CD4-positive, alpha-beta T cell treated with Interleukin-2 at 100 ng/mL for 4 hours (primary cell): ENCODE results near the gene TCERG1L.

Source experiments
- DNase-seq: peaks from one replicate; pipeline ENCODE4 v3.0.0-alpha.2; 2020; ENCODE audit warnings: low spot score

The TCERG1L gene

GRCh38 chr10:131065673-131066305, 245.7 kb downstream of the TCERG1L start:
- no peak for DNase-seq

DNA sequence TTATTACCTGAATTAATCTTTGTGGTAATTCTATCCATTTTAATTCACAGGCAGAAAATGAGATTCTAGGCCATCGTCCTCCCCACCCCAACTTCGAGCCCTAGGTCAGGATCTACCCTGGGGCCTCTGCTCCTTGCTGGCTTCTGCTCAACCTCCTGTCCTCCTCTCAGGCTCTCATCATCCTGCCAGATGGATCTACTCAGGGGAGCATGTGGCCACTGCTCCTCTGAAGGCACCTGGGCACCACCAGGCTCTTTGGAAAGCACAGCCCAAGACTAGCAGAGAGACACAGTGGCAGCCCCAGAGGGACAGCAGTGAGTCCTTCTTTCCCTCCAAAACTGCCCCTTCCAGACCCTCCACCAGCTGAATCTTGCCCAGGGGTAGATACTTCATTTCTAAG, 248.2 kb downstream of the TCERG1L start:
- no peak for DNase-seq

- DNase-seq, result no peak
Measured at GRCh38 chr10:131062621-131063260, 248.8 kb downstream of the TCERG1L start.

GRCh38 chr10:131061216-131061615, 250.3 kb downstream of the TCERG1L start:
- DNase-seq, result no peak

DNA sequence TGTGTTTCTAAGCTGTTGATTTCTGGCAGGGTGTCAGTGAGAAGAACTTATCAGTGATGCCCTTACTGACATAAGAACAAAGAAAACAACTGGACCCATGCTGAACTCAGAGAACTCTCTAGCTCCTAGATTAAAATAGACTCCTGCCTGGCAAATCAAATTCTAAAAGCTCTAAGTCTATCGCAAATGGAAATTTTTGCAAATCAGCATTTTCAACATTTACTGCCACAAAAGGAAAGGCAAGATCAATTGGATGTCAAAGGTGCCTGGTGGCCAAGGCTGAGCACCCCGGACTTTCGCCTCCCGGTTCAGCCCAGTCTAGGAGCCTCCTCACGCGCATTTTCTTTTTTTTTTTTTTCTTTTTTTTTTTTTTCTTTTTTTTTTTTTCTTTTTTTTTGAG, 251.6 kb downstream of the TCERG1L start:
- DNase-seq, result no peak

DNA sequence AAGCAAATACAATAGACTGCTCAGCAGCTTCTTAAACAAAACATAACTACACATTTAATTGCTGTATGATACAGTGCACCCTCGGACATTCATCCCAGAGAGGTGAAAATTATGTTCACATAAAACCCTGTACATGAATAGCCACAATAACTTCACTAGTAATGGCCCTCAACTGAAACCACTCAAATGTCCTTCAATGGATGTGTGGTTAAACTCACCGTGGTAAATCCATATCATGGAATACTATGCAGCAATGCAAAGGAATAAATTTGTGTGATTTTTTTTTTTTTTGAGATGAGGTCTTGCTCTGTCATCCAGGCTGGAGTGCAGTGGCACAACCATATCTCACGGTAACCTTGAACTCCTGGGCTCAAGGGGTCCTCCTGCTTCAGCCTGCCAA, 252.7 kb downstream of the TCERG1L start:
- DNase-seq, result no peak

DNA sequence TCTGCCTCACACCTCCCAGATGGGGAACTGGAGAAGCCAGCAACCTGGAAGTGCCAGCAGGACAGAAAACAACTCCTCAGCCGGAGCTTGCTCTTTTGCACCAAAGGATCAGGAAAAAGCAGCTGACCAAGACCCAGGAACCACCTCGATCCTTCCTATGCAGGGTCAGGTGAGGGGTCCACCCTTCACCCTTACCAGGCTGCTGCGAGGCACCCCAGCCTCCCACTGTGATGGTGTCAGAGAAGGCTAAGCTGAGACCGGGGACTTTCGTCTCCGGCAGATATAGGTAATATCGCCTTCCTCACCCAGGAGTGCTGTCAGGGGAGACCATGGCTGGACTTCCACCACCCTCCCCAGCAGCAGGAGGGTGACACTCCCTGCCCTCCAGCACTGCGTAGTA, 254.7 kb downstream of the TCERG1L start:
- no peak for DNase-seq

DNA sequence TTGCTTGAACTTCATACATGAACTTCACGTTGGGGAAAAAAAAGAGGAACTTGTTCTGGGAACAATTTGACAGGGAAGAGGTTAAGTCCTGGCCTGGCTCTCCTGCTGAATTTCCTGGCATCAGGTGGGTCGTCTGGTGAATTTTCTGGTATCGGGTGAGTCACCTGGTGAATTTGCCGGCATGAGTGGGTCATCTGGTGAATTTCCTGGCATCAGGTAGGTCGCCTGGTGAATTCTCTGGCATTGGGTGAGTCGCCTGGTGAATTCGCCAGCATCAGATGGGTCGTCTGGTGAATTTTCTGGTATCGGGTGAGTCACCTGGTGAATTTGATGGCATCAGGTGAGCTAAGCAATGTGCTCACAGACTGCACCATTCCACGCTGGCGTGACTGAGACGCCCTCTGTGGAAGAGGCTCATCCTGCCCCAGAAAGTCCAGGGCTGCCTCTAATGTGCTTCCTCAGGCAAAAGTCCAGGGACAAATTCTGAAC, 255.4 kb downstream of the TCERG1L start:
- DNase-seq, result no peak

GRCh38 chr10:131055437-131055836, 256.1 kb downstream of the TCERG1L start:
- no peak for DNase-seq

GRCh38 chr10:131053192-131053591, 258.3 kb downstream of the TCERG1L start:
- DNase-seq, result no peak

GRCh38 chr10:131050162-131050766, 261.3 kb downstream of the TCERG1L start:
- DNase-seq, result no peak

- no peak for DNase-seq
Measured at GRCh38 chr10:131049016-131049415, 262.5 kb downstream of the TCERG1L start.

GRCh38 chr10:131048606-131049005, 262.9 kb downstream of the TCERG1L start:
- no peak for DNase-seq

- DNase-seq, result no peak
Measured at GRCh38 chr10:131047501-131047900, 264.0 kb downstream of the TCERG1L start.

DNA sequence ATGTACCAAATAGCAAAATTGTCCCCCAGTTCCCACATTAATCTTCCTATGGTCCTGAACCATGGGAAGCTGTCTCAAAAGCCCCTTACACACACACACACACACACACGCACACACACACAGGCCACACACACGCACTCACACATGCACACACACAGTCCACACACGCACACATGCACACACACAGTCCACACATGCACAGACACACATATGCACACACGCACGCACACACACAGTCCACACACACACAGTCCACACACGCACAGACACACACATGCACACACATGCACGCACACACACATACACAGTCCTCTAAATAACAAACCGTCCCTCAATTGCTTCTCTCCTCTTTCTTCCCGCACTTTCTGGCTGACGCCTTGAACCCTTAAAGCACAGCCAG, 265.3 kb downstream of the TCERG1L start:
- no peak for DNase-seq

GRCh38 chr10:131044379-131045111, 267.0 kb downstream of the TCERG1L start:
- DNase-seq, result no peak

- DNase-seq, result no peak
Measured at GRCh38 chr10:131043039-131043691, 268.4 kb downstream of the TCERG1L start.
